K562 (cell line): ENCODE data around the gene TTC16. TPM values are rescaled to one million over a fixed set of nuclear protein-coding genes. Genes with fewer than 3 reads are reported as not detected.
A peak's percentile ranks its signal among the peaks of the same experiment; 100 is the strongest.

Experiments
- ARID2 ChIP-seq: fragments of 450-650 bp; IDR thresholded peaks from 2 replicates; pipeline ENCODE4 v1.6.1; 2017; ENCODE audit warnings: antibody characterized with exemption, mild to moderate bottlenecking
- FOSL1 ChIP-seq: fragments of 200-800 bp; sonication (Bioruptor generic); conservative IDR thresholded peaks from 2 replicates; pipeline ENCODE4 v1.6.1; 2016; ENCODE audit warnings: missing genetic modification characterization, missing compliant biosample characterization
- GATA2 ChIP-seq: sonication (generic); formaldehyde crosslinking; IDR thresholded peaks from 2 replicates; pipeline ENCODE4 v1.4.0; 2020; ENCODE audit warnings: mild to moderate bottlenecking, missing genetic modification reagents
- MXI1 ChIP-seq: IDR thresholded peaks from 2 replicates; pipeline ENCODE4 v1.6.1; 2011; ENCODE audit warnings: low read depth, mild to moderate bottlenecking, improper control_type of control experiment, low read length
- NR2C2 ChIP-seq, 2 experiments: fragments of 200-800 bp in 1 of 2; sonication (Bioruptor generic) in 1 of 2; sonication (generic) in 1 of 2; formaldehyde crosslinking in 1 of 2; IDR thresholded peaks; 2 replicates each; pipeline versions ENCODE4 v1.6.1 to v1.8.0; 2016 to 2022; ENCODE audit warnings: mild to moderate bottlenecking in 1 of 2, missing compliant biosample characterization in 1 of 2, missing genetic modification characterization in 1 of 2, missing genetic modification reagents in 1 of 2
- PHF20 ChIP-seq: fragments of 450-650 bp; IDR thresholded peaks from 2 replicates; pipeline ENCODE4 v1.6.1; 2018; ENCODE audit not compliant: partially characterized antibody
- POLR2AphosphoS5 ChIP-seq: IDR thresholded peaks from 2 replicates; pipeline ENCODE4 v1.6.1; 2011; ENCODE audit warnings: mild to moderate bottlenecking, low read depth, low read length, moderate library complexity; ENCODE audit not compliant: control insufficient read depth, insufficient read depth
- POLR2H ChIP-seq: IDR thresholded peaks from 2 replicates; pipeline ENCODE4 v1.6.1; 2016; ENCODE audit warnings: missing genetic modification characterization, low read depth, mild to moderate bottlenecking, control low read depth, missing compliant biosample characterization, moderate library complexity
- PRMT5 ChIP-seq: sonication (generic); formaldehyde crosslinking; IDR thresholded peaks from 2 replicates; pipeline ENCODE4 v1.5.0; 2020; ENCODE audit warnings: missing genetic modification reagents
- SAFB ChIP-seq: fragments of 200-400 bp; formaldehyde crosslinking; IDR thresholded peaks from 2 replicates; pipeline ENCODE4 v1.6.1; 2017; ENCODE audit warnings: low read depth, low read length, borderline replicate concordance
- TARDBP ChIP-seq: fragments of 450-650 bp; IDR thresholded peaks from 2 replicates; pipeline ENCODE4 v1.6.1; 2016
- YY1 ChIP-seq, 3 experiments: IDR thresholded peaks; 2 replicates each; pipeline ENCODE4 v1.6.1; 2011; ENCODE audit warnings: low read length in 2 of 3, mild to moderate bottlenecking in 2 of 3, moderate library complexity in 2 of 3, borderline replicate concordance in 1 of 3, control low read depth in 1 of 3, low read depth in 1 of 3; ENCODE audit not compliant: insufficient read depth in 3 of 3, insufficient replicate concordance in 2 of 3, control insufficient read depth in 1 of 3, insufficient read length in 1 of 3; ENCODE audit errors: extremely low read depth in 1 of 3
- ZNF311 ChIP-seq: fragments of 250-450 bp; sonication (Bioruptor Pico); IDR thresholded peaks from 2 replicates; pipeline ENCODE4 v1.4.0; 2020; ENCODE audit warnings: mild to moderate bottlenecking, moderate library complexity
- ZNF445 ChIP-seq: fragments of 250-450 bp; sonication (Bioruptor Pico); IDR thresholded peaks from 2 replicates; pipeline ENCODE4 v1.4.0; 2020; ENCODE audit warnings: low read depth, mild to moderate bottlenecking, moderate library complexity
- polyA plus RNA-seq, 8 experiments: library from polyadenylated mRNA; depleted of rRNA in 4 of 8; stranded (reverse) in 5 of 8; unstranded in 3 of 8; fragments of >200 nt; fragmentation: Nextera tagmentation in 2 of 8; fragmentation: Illumina TruSeq in 1 of 8; extraction: Ambion mirVana in 2 of 8; extraction: Trizol in 1 of 8; gene quantifications; 2 replicates each; pipeline versions ENCODE4 v1.2.1 to v1.2.3, GENCODE V29; 2011 to 2014; ENCODE audit warnings: inconsistent platforms in 1 of 8, missing spikeins in 1 of 8
- total RNA-seq, 7 experiments: library from RNA; depleted of rRNA in 6 of 7; stranded (reverse); fragments of >200 nt in 6 of 7; fragmentation: Illumina TruSeq in 2 of 7; extraction: Trizol in 2 of 7; gene quantifications; 2 replicates each; pipeline versions ENCODE4 v1.2.1 to v1.2.3, GENCODE V29; 2011 to 2021; ENCODE audit warnings: low replicate concordance in 1 of 7
- TF ChIP-seq, protein P1 (sequence below): sonication (generic); formaldehyde crosslinking; IDR thresholded peaks from 2 replicates; pipeline ENCODE4 v1.4.0; 2020; ENCODE audit warnings: mild to moderate bottlenecking, missing genetic modification reagents
- TF ChIP-seq, protein P2 (sequence below), 2 experiments: fragments of 450-650 bp; conservative IDR thresholded peaks; 2 replicates each; pipeline ENCODE4 v1.6.1; 2017; ENCODE audit warnings: mild to moderate bottlenecking in 2 of 2, moderate library complexity in 2 of 2
- TF ChIP-seq, protein P3 (sequence below), 3 experiments: fragments of 200-800 bp in 1 of 3; sonication (Bioruptor generic) in 1 of 3; sonication (generic) in 1 of 3; formaldehyde crosslinking in 1 of 3; IDR thresholded peaks; 2 replicates each; pipeline versions ENCODE4 v1.6.1 to v1.8.0; 2016 to 2022; ENCODE audit warnings: mild to moderate bottlenecking in 2 of 3, missing compliant biosample characterization in 2 of 3, missing genetic modification characterization in 2 of 3, missing genetic modification reagents in 1 of 3
- TF ChIP-seq, protein P4 (sequence below): fragments of 450-650 bp; IDR thresholded peaks from 2 replicates; pipeline ENCODE4 v1.6.1; 2016; ENCODE audit warnings: missing biosample characterization, missing genetic modification characterization

The TTC16 gene
- total and polyA plus RNA-seq, 9 of the 15 experiments (the other 6 are each of a cell fraction or from before 2014, with no cell fraction given), result 0.11 TPM; not detected in 8

DNA sequence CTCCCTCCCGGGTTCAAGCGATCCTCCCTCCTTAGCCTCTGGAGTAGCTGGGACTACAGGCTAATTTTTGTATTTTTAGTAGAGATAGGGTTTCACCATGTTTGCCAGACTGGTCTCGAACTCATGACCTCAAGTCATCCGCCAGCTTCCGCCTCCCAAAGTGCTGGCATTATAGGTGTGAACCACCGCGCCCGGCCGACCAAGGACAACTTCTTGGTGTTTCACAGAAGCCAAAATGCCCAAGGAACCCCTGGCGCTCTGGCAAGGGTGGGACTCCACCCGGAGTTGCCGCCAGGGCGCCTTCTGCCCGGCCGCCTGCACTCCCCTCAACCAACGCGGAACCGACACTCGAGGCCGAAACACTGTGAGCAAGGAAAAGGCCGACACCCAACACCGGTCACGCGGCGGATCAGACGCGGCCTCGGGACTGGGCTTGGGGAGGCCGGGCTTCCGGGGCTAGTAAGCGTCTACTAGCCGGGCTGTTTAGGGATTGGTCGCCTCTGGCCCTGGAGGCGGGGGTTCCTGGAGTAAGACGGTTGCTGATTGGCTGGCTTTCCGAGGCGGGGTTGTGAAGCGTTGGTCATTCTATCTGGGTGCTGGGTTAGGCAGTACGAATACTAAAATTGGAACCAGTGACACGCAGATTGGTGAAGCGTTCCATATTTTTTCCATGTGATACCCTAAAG, 16.8 kb upstream of the TTC16 start (continued):
- TF ChIP-seq ZNF311 (CRISPR knock-in tag) (peak; percentile 72; the same call in 1 of the 2 replicates), YY1 (IDR thresholded peaks at IDR 0.05; ENCODE audit: borderline replicate concordance in 1 of 3, control insufficient read depth in 1 of 3, extremely low read depth in 1 of 3, insufficient read depth in 3 of 3, insufficient read length in 1 of 3, insufficient replicate concordance in 2 of 3, low read depth in 1 of 3, low read length in 2 of 3) (peak in 1 of 3 experiments; percentile 13), SAFB (peak; percentile 80; the same call in 1 of the 2 replicates), POLR2AphosphoS5 (peak; percentile 65; the same call in 1 of the 2 replicates), POLR2H (tag) (peak; percentile 89), NR2C2 (CRISPR knock-in tag; IDR thresholded peaks at IDR 0.05) (no peak), NR2C2 (tag; IDR thresholded peaks at IDR 0.05) (peak; percentile 79), MXI1 (no peak), PRMT5 (CRISPR knock-in tag) (no peak), GATA2 (CRISPR knock-in tag) (no peak), ZNF445 (no peak), ARID2 (no peak), PHF20 (peak; percentile 82), TARDBP (0 out of 2 replicates have a peak, but pooled peaks have one; percentile 38), FOSL1 (tag) (peak; percentile 45; the same call in 1 of the 2 replicates)
- TF ChIP-seq, protein P1, sequence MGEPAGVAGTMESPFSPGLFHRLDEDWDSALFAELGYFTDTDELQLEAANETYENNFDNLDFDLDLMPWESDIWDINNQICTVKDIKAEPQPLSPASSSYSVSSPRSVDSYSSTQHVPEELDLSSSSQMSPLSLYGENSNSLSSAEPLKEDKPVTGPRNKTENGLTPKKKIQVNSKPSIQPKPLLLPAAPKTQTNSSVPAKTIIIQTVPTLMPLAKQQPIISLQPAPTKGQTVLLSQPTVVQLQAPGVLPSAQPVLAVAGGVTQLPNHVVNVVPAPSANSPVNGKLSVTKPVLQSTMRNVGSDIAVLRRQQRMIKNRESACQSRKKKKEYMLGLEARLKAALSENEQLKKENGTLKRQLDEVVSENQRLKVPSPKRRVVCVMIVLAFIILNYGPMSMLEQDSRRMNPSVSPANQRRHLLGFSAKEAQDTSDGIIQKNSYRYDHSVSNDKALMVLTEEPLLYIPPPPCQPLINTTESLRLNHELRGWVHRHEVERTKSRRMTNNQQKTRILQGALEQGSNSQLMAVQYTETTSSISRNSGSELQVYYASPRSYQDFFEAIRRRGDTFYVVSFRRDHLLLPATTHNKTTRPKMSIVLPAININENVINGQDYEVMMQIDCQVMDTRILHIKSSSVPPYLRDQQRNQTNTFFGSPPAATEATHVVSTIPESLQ (CRISPR knock-in tag), result peak; percentile 56; the same call in 1 of the 2 replicates
- TF ChIP-seq, protein P2, sequence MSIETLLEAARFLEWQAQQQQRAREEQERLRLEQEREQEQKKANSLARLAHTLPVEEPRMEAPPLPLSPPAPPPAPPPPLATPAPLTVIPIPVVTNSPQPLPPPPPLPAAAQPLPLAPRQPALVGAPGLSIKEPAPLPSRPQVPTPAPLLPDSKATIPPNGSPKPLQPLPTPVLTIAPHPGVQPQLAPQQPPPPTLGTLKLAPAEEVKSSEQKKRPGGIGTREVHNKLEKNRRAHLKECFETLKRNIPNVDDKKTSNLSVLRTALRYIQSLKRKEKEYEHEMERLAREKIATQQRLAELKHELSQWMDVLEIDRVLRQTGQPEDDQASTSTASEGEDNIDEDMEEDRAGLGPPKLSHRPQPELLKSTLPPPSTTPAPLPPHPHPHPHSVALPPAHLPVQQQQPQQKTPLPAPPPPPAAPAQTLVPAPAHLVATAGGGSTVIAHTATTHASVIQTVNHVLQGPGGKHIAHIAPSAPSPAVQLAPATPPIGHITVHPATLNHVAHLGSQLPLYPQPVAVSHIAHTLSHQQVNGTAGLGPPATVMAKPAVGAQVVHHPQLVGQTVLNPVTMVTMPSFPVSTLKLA (conservative IDR thresholded peaks at IDR 0.05), result peak; percentile 52 to 83; a peak in 2 of 4 replicates
- TF ChIP-seq, protein P3, sequence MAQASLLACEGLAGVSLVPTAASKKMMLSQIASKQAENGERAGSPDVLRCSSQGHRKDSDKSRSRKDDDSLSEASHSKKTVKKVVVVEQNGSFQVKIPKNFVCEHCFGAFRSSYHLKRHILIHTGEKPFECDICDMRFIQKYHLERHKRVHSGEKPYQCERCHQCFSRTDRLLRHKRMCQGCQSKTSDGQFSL (CRISPR knock-in tag; IDR thresholded peaks at IDR 0.05), result no peak; the same call in 1 of the 2 replicates
- TF ChIP-seq, protein P3 (tag; IDR thresholded peaks at IDR 0.05), result 0 out of 4 replicates have a peak, but pooled peaks of 1 of the 2 experiments have one; percentile 53
- TF ChIP-seq, protein P4, sequence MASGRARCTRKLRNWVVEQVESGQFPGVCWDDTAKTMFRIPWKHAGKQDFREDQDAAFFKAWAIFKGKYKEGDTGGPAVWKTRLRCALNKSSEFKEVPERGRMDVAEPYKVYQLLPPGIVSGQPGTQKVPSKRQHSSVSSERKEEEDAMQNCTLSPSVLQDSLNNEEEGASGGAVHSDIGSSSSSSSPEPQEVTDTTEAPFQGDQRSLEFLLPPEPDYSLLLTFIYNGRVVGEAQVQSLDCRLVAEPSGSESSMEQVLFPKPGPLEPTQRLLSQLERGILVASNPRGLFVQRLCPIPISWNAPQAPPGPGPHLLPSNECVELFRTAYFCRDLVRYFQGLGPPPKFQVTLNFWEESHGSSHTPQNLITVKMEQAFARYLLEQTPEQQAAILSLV (tag), result 0 out of 2 replicates have a peak, but pooled peaks have one; percentile 62
